Forelimb muscle (tissue), 1 donor: ENCODE results near the gene GPRIN3. TPM values are rescaled to one million over a fixed set of nuclear protein-coding genes. Genes with fewer than 3 reads are reported as not detected.
"Not testable (repeated sequence)": the region's sequence is repeated elsewhere in the genome, so short reads cannot be mapped to it uniquely, and the experiment has no call there.

Experiments used
- DNase-seq: peaks from one replicate; pipeline ENCODE4 v3.0.0-alpha.2; 2013; ENCODE audit warnings: low read depth
- polyA plus RNA-seq: library from polyadenylated mRNA; unstranded; fragments of 120-200 nt; gene quantifications from one replicate; pipeline ENCODE4 v1.2.1, GENCODE V29; 2013; ENCODE audit not compliant: insufficient read length

The GPRIN3 gene
- polyA plus RNA-seq, 1 donor: 3.0 TPM

DNA sequence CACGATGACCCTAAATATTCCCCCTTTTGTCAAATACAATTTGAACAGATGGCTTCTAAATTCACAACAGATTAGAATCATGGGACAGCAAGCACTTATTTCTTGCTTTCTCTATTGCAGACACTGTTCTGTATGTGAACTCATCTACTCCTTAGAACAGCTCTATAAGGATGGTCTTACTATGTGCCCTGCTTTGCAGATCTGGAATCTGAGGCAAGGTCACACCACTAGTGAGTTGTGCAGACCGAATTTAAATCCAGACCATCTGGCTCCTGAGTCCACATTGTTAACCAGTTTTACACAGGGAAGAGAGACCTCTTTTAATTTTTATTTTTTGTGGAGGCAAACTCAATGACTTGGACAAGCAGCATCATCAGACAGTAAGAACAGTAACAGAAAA is 50.2 kb downstream of the GPRIN3 start:
- DNase-seq: no peak

DNA sequence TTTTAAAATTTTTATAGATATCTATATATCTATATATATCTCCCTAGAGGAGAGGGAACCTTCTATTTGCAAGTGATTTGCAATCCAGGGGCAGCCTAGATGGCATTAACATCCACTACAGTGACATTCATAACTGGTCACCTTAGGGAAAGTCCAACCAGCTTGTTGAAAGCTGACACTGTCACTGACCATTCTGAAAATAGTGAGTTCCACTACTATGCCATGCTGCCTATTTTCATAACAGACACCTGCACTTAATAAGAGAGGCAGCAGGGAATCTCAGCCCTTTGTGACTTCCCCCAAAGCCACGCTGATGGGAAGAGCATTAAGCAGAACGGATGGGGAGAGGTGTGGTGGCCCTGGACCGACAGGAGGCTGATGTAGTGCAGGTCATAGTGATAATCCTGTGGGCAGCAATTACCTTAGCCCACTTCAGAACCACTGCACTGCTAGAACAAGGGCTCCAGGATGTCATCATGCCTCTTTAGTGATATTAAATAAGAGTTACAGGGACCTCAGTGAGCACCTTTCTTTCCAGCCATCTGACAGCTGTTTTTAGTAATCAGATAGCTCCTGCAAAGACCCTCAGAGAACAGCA is 51.3 kb downstream of the GPRIN3 start:
- no peak for DNase-seq

DNA sequence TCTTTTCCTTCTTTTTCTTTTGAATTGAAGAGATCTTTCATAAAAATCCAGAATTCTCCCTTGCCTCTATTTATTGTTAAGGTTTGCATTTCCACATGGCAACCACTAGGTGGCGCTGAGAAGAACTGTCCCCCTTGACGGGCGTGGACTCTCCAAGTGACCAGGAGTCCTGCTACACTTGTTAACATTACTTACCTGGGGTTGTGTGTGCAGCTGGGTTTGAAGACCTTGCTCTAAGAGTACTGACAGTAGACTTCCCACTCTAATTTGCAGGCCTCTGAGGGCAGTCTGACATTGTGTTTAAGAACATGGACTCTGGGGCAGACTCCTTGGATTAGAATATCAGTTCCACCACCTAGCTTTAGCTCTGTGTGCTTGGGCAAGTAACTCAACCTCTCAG is 52.8 kb downstream of the GPRIN3 start:
- DNase-seq: no peak

DNA sequence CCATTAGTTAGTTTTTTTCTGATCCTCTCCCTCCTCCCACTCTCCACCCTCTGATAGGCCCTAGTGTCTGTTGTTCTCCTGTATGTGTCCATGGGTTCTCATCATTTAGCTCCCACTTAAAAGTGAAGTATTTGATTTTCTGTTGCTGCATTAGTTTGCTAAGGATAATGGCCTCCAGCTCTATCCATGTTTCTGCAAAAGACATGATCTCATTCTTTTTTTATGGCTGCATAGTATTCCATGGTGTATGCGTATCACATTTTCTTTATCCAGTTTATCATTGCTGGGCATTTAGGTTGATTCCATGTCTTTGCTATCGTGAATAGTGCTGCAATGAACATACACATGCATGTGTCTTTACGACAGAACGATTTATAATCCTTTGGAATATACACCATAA is 53.3 kb downstream of the GPRIN3 start:
- not testable (repeated sequence) for DNase-seq

DNA sequence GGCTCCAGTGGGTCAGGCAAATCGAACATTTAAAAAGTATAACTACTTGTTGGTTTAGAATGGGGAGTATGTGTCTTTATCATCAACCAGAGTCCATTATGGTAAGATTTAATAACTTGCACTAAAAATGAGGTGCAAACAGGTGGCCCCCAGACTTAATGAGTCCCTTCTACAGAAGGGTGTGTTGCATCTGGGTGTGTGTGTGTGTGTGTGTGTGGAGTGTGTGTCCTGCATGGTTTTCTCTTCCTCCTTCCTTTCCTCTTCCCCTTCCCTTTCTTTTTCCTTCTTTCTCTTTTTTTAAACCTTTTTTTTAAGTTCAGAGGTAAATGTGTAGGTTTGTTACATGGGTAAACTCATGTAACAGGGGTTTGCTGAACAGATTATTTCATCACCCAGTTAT is 53.7 kb downstream of the GPRIN3 start:
- no peak for DNase-seq

DNA sequence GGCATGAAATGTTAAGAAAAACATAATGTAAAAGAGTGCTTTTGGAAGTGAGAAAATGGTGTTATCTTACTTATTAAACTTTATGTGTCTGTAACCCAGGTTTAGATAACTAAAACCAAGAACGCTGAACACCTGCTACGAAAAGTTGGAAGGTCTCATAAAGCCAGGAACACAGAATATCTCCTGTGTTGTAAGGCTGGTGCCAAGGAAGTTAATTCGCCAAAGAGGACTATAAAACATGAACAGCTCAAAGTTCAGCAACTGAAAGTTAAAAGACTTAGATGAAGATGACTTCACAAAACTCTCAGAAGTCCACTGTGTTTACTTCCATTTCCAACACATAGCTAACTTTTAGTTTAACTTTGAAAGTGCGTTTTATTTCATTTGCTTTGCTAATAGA is 54.3 kb downstream of the GPRIN3 start:
- no peak for DNase-seq

DNA sequence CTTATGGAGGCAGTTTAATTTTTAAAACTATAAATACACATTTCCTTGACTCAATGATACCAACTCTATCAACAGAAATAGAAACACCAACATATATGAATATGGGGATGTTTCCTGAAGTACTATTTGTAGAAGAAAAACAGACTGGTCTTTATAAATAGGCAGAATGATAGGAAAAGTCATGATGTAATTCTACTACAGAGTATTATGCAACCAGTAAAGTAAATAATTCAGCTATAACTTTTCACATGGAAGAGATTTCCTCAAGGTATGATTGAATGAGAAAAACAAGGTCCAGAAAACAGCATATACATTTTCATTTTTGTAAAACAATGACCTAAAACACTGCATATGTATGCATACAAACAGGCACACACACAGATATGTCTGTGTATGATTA is 56.2 kb downstream of the GPRIN3 start:
- DNase-seq: no peak

DNA sequence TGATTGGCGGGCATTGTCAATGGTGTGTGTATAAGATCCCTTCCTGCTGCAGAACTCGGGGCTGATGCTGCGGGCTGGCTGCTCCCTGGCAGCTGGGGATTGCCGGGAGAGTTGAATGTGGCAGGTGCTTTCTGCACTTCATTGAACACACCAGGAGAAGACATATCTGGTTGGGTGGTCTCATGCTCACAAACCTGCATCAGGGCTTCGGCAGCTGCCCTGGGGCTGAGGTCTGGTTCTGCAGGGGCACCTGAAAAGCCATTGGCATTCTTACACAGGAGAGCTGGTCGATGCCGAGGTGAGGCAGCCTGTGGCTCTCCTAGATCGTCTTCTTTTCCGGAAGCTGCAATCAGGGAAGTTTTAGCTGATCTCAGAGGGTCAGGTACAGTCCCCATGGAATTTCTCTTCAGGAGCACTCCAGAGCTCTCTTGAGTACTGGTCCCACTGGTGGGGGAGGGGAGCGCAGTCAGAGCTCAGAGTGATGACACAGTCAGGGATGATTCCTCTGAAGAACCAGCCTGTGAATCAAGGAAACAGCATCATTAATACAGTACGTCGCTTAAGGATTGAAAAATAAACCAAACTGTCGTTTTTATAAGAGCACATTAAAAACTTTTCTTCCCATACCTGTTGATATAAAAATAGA is 57.8 kb downstream of the GPRIN3 start:
- DNase-seq: no peak

DNA sequence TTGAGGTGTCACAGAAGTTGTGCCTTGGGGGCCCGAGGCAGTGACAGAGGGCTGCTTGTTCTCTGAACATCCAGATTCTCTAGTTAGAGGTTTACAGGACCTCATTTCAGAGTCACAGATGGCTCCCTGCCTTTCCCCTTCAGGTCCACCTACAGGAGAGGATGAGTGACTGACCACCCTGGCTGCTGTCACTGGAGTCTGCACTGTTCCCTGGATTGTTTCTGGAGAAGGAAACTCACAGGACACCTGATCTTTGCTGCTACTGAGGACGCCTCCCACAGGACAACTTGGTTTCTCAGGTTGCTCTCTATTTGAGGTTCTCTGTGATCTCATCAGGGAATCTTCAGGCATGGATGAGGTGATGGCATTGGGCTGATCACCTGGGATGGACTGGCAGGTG is 58.3 kb downstream of the GPRIN3 start:
- DNase-seq: no peak

DNA sequence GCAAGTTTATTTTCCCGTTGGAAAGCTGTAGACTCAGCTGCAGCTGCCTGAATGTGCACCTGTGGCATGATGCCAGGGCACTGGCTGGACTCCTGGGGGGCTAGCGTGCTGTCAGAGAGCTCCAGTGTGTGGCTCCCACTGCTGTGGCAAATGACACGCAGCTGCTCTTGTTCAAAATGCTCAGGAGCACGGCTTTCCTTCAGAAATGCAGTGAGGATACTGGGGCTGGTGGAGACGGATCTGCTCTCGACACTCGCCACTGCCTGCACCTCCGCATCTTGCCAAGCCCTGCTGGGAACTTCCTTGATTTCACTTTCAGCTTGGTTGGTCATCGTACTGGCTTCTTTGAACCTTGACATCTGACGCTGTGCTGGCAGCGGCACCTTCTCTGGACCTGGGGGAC is 58.7 kb downstream of the GPRIN3 start:
- no peak for DNase-seq

DNA sequence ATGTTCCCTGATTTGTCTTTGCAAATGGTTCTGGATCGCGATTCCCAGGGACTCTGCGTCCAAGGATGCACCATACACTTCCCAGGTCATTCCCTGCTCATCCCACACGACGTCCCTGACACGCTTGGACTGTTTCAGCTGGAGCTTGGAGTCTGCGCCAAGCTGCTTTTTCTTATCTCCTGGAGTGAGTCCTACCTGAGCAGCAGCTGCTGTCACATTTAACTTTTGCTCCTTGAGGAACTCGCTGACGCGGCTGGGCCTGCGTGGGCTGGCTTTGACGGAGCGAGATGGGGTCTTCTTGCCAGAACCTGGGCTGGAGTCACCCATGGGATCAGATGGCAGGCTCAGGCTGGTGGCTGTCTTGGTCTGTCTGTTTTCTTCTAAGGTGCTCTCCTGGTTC is 59.6 kb downstream of the GPRIN3 start:
- DNase-seq: no peak

DNA sequence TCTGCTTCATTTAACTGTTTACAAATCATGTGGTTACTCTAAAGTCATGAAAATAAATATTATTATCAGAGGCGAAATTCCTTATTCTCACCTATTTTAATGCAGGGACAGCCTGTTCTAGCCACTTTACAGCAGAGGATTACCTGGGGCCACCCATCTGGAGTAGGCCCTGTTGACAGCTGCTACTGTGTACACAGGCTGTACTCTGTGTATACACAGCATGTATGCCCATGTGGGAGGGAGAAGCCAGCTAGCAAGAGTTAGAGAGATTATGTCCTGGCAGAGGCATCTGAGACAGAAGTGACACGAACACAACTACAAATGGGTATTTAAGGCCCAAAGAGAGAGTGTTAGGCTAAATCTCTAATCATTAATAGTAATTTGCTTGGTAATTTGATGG is 62.1 kb downstream of the GPRIN3 start:
- no peak for DNase-seq

DNA sequence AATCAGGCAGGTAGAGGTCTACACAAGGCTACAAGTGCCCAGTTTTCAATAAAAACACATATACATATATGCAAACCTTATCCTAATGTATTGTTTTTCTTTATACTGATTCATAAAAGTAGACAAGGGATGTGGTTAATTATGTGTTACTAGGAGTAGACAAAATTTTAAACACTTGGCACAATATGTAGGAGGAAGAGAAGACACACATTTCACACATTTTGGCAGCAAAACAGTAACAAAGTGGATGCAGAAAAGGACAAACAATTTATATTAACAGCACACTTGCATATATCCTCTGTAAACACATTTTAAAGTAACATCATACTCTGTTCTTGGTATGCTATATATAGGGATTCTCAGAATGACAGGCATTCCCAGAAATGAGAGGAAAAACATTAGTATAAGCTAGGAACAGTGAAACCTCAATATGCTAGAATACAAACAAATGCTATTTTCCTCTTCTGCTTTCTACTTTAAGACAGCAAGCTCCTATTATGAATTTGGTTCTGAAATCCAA is 63.8 kb downstream of the GPRIN3 start:
- no peak for DNase-seq

DNA sequence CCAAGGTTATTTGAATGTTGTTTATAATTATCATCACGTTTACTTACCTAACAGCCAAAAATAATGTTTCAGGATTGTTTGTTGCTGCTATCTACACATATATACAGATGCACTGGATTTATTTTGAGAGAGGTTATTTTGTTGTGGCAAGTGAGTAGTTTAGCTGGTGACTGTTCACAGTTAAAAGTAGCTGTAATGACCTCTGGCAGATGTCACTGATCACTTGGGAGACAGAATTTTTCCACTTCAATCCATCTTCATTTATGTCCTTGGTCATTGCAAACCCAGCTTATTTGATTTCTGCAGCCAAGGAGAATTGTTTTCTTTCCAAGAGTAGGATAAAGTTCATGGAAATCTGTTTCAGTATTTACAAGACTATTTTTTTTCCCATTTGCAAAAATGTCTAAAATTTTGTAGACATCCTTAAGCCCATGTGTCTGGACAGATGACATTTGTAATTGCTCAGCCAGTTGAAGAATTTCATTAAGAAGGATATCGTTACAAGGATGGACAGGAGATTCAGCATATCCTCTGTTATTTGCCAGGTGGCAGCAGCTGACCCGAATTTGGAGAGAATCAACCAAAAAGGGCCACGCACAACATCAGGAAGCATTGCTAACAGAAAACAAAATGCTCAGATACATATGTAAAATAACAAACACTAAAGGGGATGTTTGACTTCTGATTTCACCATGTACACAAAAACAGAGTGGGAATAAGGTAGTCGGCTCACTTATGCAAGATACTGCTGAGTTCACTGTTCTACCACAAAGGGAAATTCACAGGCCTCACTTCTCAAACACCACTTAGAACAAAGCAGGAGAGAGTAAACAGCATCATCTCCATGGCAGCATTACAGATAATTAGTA is 64.5 kb downstream of the GPRIN3 start:
- no peak for DNase-seq

DNA sequence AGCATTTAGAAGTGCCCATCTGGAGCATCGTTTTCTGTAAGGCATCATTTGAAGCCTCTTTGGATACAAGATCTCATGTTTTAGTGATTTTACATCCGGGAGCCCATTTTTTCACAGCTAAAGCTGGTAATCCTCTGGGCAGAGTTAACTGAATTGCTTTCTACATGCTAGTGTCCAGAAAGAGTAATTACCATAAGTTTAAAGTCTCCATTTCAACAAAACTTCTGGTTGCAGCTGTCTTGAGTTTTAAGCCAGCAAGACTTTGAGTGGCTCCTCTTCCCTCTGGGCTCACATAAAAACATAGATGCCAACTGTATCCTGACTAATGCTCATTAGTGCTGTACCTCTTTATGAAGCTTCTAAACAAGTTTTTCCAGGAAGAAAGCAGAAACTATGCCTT is 65.4 kb downstream of the GPRIN3 start:
- no peak for DNase-seq

DNA sequence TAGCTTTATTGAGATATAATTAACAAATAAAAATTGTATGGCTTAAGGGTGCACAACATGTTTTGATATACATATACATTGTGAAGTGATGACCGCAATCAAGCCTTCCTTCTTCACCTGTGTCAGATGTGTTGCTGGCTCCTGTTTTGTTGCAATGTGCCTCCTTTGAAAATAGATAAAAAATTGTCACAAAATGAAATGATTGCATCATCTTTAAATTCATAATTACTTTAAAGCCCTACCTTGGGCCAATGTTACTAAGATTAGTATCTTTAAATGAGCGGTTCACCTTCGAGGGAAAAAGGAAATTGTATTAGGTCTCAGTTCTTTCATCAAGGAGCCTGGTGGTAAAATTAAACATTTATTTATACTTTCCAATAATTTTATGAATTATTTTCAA is 77.3 kb downstream of the GPRIN3 start:
- DNase-seq: no peak

DNA sequence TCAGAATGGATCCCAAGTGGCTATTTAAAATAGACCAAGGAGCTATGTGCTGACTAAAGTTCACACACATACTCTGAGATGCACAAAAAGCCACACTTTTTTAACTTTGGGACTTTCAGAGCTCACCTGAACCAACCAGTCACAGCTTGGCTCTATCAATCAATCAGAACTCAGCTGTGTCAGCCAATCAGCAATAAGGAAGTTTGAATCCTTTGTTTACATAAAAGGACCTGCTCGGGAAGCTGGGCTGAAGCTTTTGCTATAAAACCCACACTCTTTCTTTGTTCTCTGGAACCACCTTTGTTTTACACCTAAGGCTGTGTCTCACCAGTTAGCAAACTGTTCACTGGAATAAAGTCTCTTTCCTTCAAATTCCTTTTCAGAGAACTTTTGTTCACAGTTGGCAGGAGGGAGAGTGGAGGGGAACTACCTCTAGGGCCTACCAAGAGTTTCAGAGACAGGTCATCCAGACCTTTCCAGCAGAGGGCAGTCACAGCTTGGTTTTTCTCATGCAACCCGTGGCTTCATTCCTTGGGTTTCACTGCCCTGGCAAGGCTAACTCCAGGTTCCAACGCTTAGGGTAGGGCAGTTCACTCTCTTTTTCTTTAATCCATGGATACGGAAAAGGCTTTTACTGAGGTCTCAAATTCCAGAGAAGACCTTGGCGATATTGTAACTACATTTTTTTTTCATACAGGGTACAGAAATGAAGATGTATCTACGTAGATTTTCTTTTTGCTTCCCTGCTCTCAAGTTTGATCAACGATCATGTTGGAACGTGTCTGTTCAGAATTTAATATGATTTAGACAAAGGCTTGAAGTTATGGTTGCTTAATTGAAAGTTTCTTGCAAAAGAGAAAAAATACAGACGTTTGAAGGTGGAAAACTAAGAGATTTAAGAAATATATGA is 80.7 kb downstream of the GPRIN3 start:
- peak; percentile 57 for DNase-seq

DNA sequence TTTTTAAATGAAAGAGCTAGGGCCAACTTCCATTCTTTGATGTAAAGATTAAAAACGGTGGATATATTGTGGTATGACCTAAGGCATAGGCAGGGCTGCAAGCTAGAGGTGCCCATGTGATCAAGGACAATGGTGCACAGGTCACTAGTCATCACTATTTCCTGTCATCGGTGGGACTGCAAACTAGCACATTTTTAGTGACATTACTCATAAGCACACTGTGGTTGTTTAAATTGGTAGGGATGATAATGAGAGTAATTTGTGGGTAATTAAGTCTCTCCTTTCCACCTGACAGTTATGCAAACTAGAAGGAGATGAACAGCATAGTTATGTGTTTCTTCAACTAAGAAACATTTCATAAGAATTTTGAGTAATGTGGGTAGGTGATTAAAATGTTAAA is 85.4 kb downstream of the GPRIN3 start:
- no peak for DNase-seq

DNA sequence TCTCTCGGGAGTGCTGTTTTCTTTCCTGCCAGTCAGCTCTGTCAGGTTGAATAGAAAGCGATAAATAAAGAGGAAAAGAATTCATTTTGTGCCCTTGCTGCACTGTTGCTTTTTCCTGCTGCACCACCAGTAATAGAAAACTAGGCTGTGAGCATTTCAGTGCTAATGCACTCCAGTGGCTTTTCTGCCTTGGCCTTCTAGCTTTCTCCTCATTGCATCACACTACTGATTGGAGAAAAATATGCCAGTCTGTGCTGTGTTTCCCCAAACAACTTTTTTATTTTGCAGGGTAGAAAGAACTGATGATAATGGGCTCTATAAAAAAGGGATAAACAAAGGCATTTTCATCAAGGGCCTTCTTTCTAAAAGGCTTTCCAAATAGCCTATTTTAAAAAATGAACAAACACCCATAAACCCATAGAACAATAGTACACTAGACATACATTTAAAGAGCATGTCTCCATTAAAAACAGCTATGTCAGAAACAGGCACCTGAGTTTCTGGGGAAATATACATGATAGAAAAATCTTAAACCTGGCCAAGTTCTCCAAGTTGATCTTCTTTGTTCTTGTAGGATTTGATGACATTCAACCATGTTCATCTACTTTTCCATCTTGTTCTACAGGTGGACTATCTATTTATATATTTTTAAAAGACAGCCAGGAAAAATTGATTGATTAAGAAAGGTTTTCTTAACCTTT is 86.3 kb downstream of the GPRIN3 start:
- no peak for DNase-seq

DNA sequence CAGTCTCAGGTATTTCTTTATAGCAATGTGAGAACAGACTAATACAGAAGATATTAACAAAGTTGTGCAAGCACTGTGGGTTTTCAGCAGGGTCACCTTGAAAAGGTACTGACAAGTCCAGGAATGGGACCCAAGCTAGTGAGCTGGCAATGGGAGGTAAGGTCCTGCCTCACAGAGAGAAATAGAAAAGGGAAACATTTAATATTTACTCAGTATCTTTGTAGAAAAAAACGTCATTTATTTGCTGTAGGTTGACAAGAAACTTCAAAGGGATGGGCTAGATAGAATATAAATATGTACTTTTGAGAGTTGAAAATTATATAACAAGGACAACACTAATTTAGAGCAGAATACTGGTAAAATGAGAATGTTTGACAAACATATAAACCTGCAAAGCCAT is 89.0 kb downstream of the GPRIN3 start:
- no peak for DNase-seq

DNA sequence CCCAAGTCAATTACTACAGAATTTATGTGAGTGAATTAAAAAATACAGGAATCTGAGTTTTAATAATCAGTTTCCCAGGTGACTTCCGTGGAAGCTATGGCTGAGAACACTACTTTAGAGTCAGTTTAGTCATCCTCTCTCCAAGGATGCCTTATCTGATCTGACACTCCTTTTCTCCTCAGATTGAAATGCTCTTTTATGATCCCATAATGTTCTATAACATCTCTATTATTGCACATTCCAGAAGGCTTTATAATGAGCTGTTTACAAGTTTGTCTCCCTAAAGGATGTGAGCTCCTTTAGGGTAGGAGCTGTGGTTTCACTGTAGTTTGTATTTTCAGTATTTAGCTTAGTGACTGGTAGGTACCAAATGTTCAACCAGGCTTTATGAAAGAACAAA is 90.0 kb downstream of the GPRIN3 start:
- DNase-seq: no peak
